ENCODE results near the gene NAV3.

NAV3 gene

GRCh38 chr12:77916276-77916675, 85.6 kb downstream of the NAV3 start:
- DNase-seq: no peak
- no peak for TF ChIP-seq CTCF (IDR thresholded peaks at IDR 0.05; ENCODE audit: low read depth, low read length, missing control alignments)
- H3K27me3 ChIP-seq (replicated peaks): no peaks in the 10 kb centered on the region
- H3K4me3 ChIP-seq (ENCODE audit: low read depth, low read length): no peak overlapping the region
- H3K27ac ChIP-seq: no peak overlapping the region
- in situ Hi-C loops (cut with HindIII; ENCODE audit: low pct_ligation_motif_present, low sequenced_read_pairs): no loop called here
- no peaks in the 10 kb centered on the region for H3K36me3 ChIP-seq (replicated peaks)

GRCh38 chr12:77918046-77918445, 87.4 kb downstream of the NAV3 start:
- Histone ChIP-seq H3K27ac (no peak overlapping the region), H3K36me3 (replicated peaks) (no peaks in the 10 kb centered on the region), H3K4me3 (ENCODE audit: low read depth, low read length) (no peak overlapping the region), H3K27me3 (replicated peaks) (no peaks in the 10 kb centered on the region)
- DNase-seq: no peak
- in situ Hi-C loops (cut with HindIII; ENCODE audit: low pct_ligation_motif_present, low sequenced_read_pairs): no loop called here
- no peak for TF ChIP-seq CTCF (IDR thresholded peaks at IDR 0.05; ENCODE audit: low read depth, low read length, missing control alignments)

- no peak for DNase-seq
- Histone ChIP-seq H3K36me3 (replicated peaks) (no peaks in the 10 kb centered on the region), H3K27ac (no peak overlapping the region), H3K4me3 (ENCODE audit: low read depth, low read length) (no peak overlapping the region), H3K27me3 (replicated peaks) (no peaks in the 10 kb centered on the region)
- in situ Hi-C loops (cut with HindIII; ENCODE audit: low pct_ligation_motif_present, low sequenced_read_pairs): no loop called here
- no peak for TF ChIP-seq CTCF (IDR thresholded peaks at IDR 0.05; ENCODE audit: low read depth, low read length, missing control alignments)
These were observed 88.8 kb downstream of the NAV3 start for GRCh38 chr12:77919450-77919849.

GRCh38 chr12:77923882-77924281, 93.2 kb downstream of the NAV3 start:
- no peak for TF ChIP-seq CTCF (IDR thresholded peaks at IDR 0.05; ENCODE audit: low read depth, low read length, missing control alignments)

GRCh38 chr12:77924703-77925102, 94.0 kb downstream of the NAV3 start:
- in situ Hi-C loops (cut with HindIII; ENCODE audit: low pct_ligation_motif_present, low sequenced_read_pairs): no loop called here
- H3K27me3 ChIP-seq (replicated peaks): no peaks in the 10 kb centered on the region
- no peak overlapping the region for H3K27ac ChIP-seq
- peak; percentile 63 for DNase-seq
- no peak overlapping the region for H3K4me3 ChIP-seq (ENCODE audit: low read depth, low read length)
- TF ChIP-seq CTCF (IDR thresholded peaks at IDR 0.05; ENCODE audit: low read depth, low read length, missing control alignments): no peak
- no peaks in the 10 kb centered on the region for H3K36me3 ChIP-seq (replicated peaks)

More at GRCh38 chr12:77923882-77924281, 93.2 kb downstream of the NAV3 start:
- H3K36me3 ChIP-seq (replicated peaks): no peaks in the 10 kb centered on the region
- no peak overlapping the region for H3K27ac ChIP-seq
- no peaks in the 10 kb centered on the region for H3K27me3 ChIP-seq (replicated peaks)
- H3K4me3 ChIP-seq (ENCODE audit: low read depth, low read length): no peak overlapping the region
- in situ Hi-C loops (cut with HindIII; ENCODE audit: low pct_ligation_motif_present, low sequenced_read_pairs): no loop called here
- DNase-seq: no peak

GRCh38 chr12:77925536-77926108, 94.9 kb downstream of the NAV3 start:
- peak; percentile 100 for TF ChIP-seq CTCF (IDR thresholded peaks at IDR 0.05; ENCODE audit: low read depth, low read length, missing control alignments)
- Histone ChIP-seq H3K36me3 (replicated peaks) (no peaks in the 10 kb centered on the region), H3K4me3 (ENCODE audit: low read depth, low read length) (peak overlapping the region; percentile 0), H3K27ac (no peak overlapping the region), H3K27me3 (replicated peaks) (no peaks in the 10 kb centered on the region)
- DNase-seq: peak; percentile 97
- in situ Hi-C loops (cut with HindIII; ENCODE audit: low pct_ligation_motif_present, low sequenced_read_pairs): no loop called here
